ENCODE data around the gene TMEM117. TPM values are rescaled to one million over a fixed set of nuclear protein-coding genes. Genes with fewer than 3 reads are reported as not detected.

The TMEM117 gene
- total RNA-seq, 1 donor from 2014 or later: 11.6 TPM

DNA sequence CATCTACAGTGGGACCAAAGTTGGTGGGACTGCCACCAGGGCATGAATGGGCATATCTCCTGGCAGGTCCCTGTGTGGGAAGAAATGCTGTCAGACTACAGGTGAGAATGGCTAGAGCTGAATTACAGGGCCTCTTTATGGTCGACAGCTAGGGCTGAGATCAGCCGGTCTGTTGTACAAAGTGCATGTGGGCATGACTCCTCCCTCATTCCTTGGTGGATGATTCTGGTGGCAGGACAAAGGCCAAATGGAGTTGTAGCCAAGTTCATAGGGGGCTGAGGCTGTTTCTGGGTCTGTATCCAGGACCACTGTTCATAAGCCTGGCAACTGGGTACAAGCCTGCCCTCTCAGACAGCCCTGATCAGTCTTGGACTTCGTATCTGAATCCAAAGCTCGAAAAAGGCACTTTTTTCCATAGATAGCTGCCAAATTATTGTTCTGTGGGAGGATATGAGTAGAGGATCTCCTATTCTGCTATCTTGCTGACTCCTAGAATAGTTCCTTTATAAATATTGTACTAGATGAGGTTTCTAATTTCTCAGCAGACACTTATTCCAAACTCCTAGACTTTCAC lies 460.8 kb downstream of the TMEM117 start:
- Mint-ChIP-seq H3K9me3 (ENCODE audit: low read depth) (no peaks in the 10 kb centered on the region), H3K27ac (no peak overlapping the region), H3K27me3 (no peaks in the 10 kb centered on the region), H3K4me3 (ENCODE audit: low read depth) (no peak overlapping the region), H3K4me1 (ENCODE audit: low read depth) (no peaks in the 10 kb centered on the region), H3K36me3 (ENCODE audit: insufficient read depth) (no peaks in the 10 kb centered on the region)
- TF ChIP-seq, protein P1, sequence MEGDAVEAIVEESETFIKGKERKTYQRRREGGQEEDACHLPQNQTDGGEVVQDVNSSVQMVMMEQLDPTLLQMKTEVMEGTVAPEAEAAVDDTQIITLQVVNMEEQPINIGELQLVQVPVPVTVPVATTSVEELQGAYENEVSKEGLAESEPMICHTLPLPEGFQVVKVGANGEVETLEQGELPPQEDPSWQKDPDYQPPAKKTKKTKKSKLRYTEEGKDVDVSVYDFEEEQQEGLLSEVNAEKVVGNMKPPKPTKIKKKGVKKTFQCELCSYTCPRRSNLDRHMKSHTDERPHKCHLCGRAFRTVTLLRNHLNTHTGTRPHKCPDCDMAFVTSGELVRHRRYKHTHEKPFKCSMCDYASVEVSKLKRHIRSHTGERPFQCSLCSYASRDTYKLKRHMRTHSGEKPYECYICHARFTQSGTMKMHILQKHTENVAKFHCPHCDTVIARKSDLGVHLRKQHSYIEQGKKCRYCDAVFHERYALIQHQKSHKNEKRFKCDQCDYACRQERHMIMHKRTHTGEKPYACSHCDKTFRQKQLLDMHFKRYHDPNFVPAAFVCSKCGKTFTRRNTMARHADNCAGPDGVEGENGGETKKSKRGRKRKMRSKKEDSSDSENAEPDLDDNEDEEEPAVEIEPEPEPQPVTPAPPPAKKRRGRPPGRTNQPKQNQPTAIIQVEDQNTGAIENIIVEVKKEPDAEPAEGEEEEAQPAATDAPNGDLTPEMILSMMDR (IDR thresholded peaks at IDR 0.05; ENCODE audit: unreplicated experiment): no peak
- no peak for DNase-seq (ENCODE audit: low spot score, unreplicated experiment)

GRCh38 chr12:44299524-44299923 lies 463.6 kb downstream of the TMEM117 start:
- Mint-ChIP-seq H3K4me1 (ENCODE audit: low read depth) (no peaks in the 10 kb centered on the region), H3K27ac (no peak overlapping the region), H3K27me3 (no peaks in the 10 kb centered on the region), H3K36me3 (ENCODE audit: insufficient read depth) (no peaks in the 10 kb centered on the region), H3K4me3 (ENCODE audit: low read depth) (no peak overlapping the region), H3K9me3 (ENCODE audit: low read depth) (no peaks in the 10 kb centered on the region)
- DNase-seq (ENCODE audit: low spot score, unreplicated experiment): no peak
- TF ChIP-seq, protein P1 (IDR thresholded peaks at IDR 0.05; ENCODE audit: unreplicated experiment): no peak

DNA sequence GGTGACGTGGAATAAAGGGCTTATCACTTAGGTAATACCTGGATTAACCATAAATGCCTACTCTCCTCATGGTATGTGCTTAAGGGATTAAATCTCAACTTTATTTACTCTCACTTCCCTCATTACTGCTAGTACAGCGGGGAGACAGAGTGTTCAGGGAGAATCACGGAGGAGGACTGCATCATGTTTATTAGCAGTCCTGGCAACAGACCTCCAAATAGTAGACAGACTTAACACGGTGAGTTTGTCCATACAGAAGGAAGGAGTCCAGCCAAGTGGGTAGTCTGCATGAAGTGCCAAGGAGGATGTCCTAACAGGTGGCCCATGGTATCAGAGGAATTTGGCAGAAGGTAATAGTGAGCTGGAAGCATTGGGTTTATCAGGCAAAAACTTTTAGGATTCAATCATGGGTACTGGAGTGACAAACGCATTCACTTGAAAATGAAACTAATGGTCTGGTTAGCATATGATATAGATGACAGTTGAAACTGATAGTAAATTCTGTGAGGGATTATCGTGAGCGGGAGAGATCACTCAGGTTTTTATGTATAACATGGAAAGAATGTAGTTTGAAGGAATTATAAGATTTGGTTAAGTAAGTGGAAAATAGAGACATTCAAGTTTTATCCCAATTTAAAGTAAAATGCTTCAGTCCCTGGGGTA lies 471.8 kb downstream of the TMEM117 start:
- Mint-ChIP-seq H3K4me3 (ENCODE audit: low read depth) (no peak overlapping the region), H3K4me1 (ENCODE audit: low read depth) (no peaks in the 10 kb centered on the region), H3K36me3 (ENCODE audit: insufficient read depth) (peaks cover 6% of the 10 kb centered on the region), H3K27ac (no peak overlapping the region), H3K9me3 (ENCODE audit: low read depth) (peaks cover 8% of the 10 kb centered on the region), H3K27me3 (no peaks in the 10 kb centered on the region)
- no peak for DNase-seq (ENCODE audit: low spot score, unreplicated experiment)
- TF ChIP-seq, protein P1 (IDR thresholded peaks at IDR 0.05; ENCODE audit: unreplicated experiment): no peak

DNA sequence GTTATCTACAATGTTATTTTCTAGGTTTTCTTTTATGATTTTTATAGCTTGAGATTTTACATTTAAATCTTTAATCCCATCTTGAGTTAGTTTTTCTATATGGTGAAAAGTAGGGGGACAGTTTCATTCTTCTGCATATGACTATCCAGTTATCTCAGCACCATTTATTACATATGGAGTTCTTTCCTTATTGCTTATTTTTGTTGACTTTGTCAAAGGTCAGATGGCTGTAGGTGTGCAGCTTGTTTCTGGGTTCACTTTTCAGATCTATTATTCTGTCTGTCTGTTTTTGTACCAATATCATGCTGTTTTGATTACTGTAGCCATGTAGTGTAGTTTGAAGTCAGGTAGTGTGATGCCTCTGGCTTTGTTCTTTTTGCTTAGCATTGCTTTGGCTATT lies 477.3 kb downstream of the TMEM117 start:
- no peak overlapping the region for H3K27ac Mint-ChIP-seq
- H3K36me3 Mint-ChIP-seq (ENCODE audit: insufficient read depth): peaks cover 2% of the 10 kb centered on the region
- TF ChIP-seq, protein P1 (IDR thresholded peaks at IDR 0.05; ENCODE audit: unreplicated experiment): no peak

GRCh38 chr12:44314007-44314500 lies 478.2 kb downstream of the TMEM117 start:
- H3K27ac Mint-ChIP-seq: no peak overlapping the region
- no peak for DNase-seq (ENCODE audit: low spot score, unreplicated experiment)
- no peak overlapping the region for H3K4me3 Mint-ChIP-seq (ENCODE audit: low read depth)
- TF ChIP-seq, protein P1 (IDR thresholded peaks at IDR 0.05; ENCODE audit: unreplicated experiment): no peak
- H3K4me1 Mint-ChIP-seq (ENCODE audit: low read depth): no peaks in the 10 kb centered on the region
- H3K27me3 Mint-ChIP-seq: no peaks in the 10 kb centered on the region
- H3K36me3 Mint-ChIP-seq (ENCODE audit: insufficient read depth): peaks cover 2% of the 10 kb centered on the region
- H3K9me3 Mint-ChIP-seq (ENCODE audit: low read depth): peaks cover 17% of the 10 kb centered on the region

More for the DNA sequence above, 477.3 kb downstream of the TMEM117 start:
- no peaks in the 10 kb centered on the region for H3K4me1 Mint-ChIP-seq (ENCODE audit: low read depth)
- H3K9me3 Mint-ChIP-seq (ENCODE audit: low read depth): peaks cover 17% of the 10 kb centered on the region
- no peak for DNase-seq (ENCODE audit: low spot score, unreplicated experiment)
- H3K4me3 Mint-ChIP-seq (ENCODE audit: low read depth): no peak overlapping the region
- H3K27me3 Mint-ChIP-seq: no peaks in the 10 kb centered on the region

Measured in progenitor cell of endocrine pancreas (in vitro differentiated cells).